Natural killer cell (primary cell): ENCODE measurements around the gene PLD2. TPM values are rescaled to one million over a fixed set of nuclear protein-coding genes. Genes with fewer than 3 reads are reported as not detected.
A peak's percentile ranks its signal among the peaks of the same experiment; 100 is the strongest.

Source experiments
- ATAC-seq, 3 donors: fragments of 150-1000 bp in 2 of 3; fragments of 200-7000 bp in 1 of 3; cut with Tn5 transposase; 1 replicate in 1 of 3; 2 replicates in 2 of 3; pipeline ENCODE4 v1.10.0; 2021; ENCODE audit warnings: mild to moderate bottlenecking in 2 of 3, moderate library complexity in 2 of 3
- DNase-seq, 2 donors: peaks; one replicate each; pipeline versions ENCODE4 v3.0.0 to v3.0.0-alpha.2; 2013 to 2021; ENCODE audit warnings: mixed read lengths in 1 of 2
- H3K27ac ChIP-seq: one replicate; pipeline ENCODE4 v1.5.1; 2013; ENCODE audit warnings: mild to moderate bottlenecking, low read length
- H3K27me3 ChIP-seq: one replicate; pipeline ENCODE4 v1.6.1; 2013; ENCODE audit warnings: low read length; ENCODE audit not compliant: control insufficient read depth, insufficient read depth
- H3K36me3 ChIP-seq: one replicate; pipeline ENCODE4 v1.6.1; 2013; ENCODE audit warnings: low read length; ENCODE audit not compliant: control insufficient read depth, insufficient read depth
- H3K4me1 ChIP-seq: one replicate; pipeline ENCODE4 v1.6.1; 2013; ENCODE audit warnings: low read length; ENCODE audit not compliant: control insufficient read depth, insufficient read depth
- H3K4me3 ChIP-seq: one replicate; pipeline ENCODE4 v1.5.1; 2013; ENCODE audit warnings: low read length
- H3K9me3 ChIP-seq: one replicate; pipeline ENCODE4 v1.6.1; 2013; ENCODE audit warnings: low read length; ENCODE audit not compliant: control insufficient read depth, insufficient read depth
- H3K27ac Mint-ChIP-seq, 2 donors: one replicate each; pipeline ENCODE4 v1.8.0; 2022; ENCODE audit warnings: mild to moderate bottlenecking in 2 of 2, mixed read lengths in 2 of 2, moderate library complexity in 1 of 2
- H3K27me3 Mint-ChIP-seq, 2 donors: one replicate each; pipeline ENCODE4 v1.8.0; 2022; ENCODE audit warnings: low read depth in 2 of 2, mixed read lengths in 2 of 2
- H3K36me3 Mint-ChIP-seq: one replicate; pipeline ENCODE4 v1.8.0; 2022; ENCODE audit warnings: mixed read lengths
- H3K4me1 Mint-ChIP-seq, 2 donors: one replicate each; pipeline ENCODE4 v1.8.0; 2022; ENCODE audit warnings: mixed read lengths in 2 of 2
- H3K4me3 Mint-ChIP-seq: one replicate; pipeline ENCODE4 v1.8.0; 2022; ENCODE audit warnings: mild to moderate bottlenecking, moderate library complexity, mixed read lengths
- H3K9me3 Mint-ChIP-seq, 2 donors: one replicate each; pipeline ENCODE4 v1.8.0; 2022; ENCODE audit warnings: mixed read lengths in 2 of 2
- CTCF ChIP-seq: fragments of 200-600 bp; IDR thresholded peaks from one replicate; pipeline ENCODE4 v1.8.0; 2022; ENCODE audit warnings: antibody characterized with exemption
- WGBS: methylation state at CpG from one replicate; pipeline ENCODE4 v1.1.7; 2013; ENCODE audit warnings: missing lambda C conversion rate; ENCODE audit not compliant: insufficient coverage; 5-methylcytosine and 5-hydroxymethylcytosine counted together
- intact Hi-C: fragments of 100-400 bp; cut with micrococcal nuclease; formaldehyde crosslinking; loops from one replicate; pipeline ENCODE4 v1.14.2; 2022
- total RNA-seq, 4 donors: library from RNA; stranded (reverse); fragments of 120-200 nt in 1 of 4; gene quantifications; one replicate each; pipeline versions ENCODE4 v1.2.3 to v1.2.4, GENCODE V29; 2013 to 2022

Gene PLD2
- total RNA-seq, 3 donors from 2014 or later (not counting 1 experiment from before 2014, with no cell fraction given): 20.8 to 22.7 (median 21.3) TPM

DNA sequence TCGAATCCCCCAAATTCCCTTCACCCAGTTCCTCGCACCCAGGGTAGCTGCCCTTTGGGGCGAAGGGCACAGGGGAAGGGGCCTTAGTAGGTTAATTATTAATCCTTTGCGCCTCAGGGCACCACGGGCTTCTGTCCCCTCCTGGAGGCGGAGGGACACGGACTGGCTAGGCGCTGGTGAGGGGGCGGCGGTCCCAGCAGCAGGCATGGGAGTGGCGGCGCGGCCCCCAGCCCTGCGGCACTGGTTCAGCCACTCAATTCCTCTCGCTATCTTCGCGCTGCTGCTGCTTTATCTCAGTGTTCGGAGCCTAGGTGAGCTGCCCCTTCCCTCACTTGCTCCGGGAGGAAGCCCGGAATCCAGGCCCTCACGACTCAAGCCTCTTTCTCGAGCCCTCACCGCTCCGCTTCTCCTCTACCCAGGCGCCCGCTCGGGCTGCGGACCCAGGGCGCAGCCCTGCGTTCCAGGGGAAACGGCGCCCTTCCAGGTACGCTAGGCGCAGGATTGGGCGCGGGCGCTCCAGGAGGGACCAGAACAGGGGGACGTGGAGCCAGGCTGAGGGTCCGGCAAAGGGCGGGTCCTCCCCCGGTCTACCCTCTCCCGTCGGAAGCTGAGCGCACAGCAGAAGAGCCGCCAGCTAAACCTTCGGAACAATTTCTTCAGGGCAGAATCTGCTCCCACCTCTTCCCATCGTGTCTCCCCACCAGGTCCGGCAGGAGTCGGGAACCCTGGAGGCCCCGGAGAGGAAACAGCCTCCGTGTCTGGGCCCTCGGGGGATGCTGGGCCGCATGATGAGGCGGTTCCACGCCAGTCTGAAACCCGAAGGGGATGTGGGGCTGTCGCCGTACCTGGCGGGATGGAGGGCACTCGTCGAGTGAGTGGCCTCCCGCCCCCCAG is 17.9 kb upstream of the PLD2 start, which contains the start of gene GLTPD2:
Gene GLTPD2 (plus strand): TSS at position 158 of the 894 bp plus-strand sequence. CDS start 48 bp downstream, at position 206.
- ATAC-seq (no peak), DNase-seq (no peak)
- Histone ChIP-seq H3K4me1 (peaks cover 35% of the 10 kb centered on the region), H3K27me3 (peaks cover 30% of the 10 kb centered on the region), H3K27ac (peak within 1 kb of the TSS; percentile 21), H3K9me3 (no peaks in the 10 kb centered on the region), H3K36me3 (no peaks in the 10 kb centered on the region), H3K4me3 (peak within 1 kb of the TSS; percentile 49)
- Mint-ChIP-seq H3K4me1 (peaks cover 13 to 16% of the 10 kb centered on the region in 2 donors), H3K27ac (peak within 1 kb of the TSS; percentile 85), H3K9me3 (no peaks in the 10 kb centered on the region), H3K4me3 (peak within 1 kb of the TSS; percentile 83), H3K27me3 (peaks cover 25% of the 10 kb centered on the region in 2 donors), H3K36me3 (no peaks in the 10 kb centered on the region)
- TF ChIP-seq CTCF: no peak
- 35% methylated on average over 61 of the region's 62 CpGs for WGBS
- intact Hi-C loops: no loop called here

- H3K27me3 ChIP-seq: peaks cover 26% of the 10 kb centered on the region
- H3K27ac ChIP-seq: peak overlapping the region; percentile 21
- H3K4me3 ChIP-seq: peak overlapping the region; percentile 49
- no peak for TF ChIP-seq CTCF
- no peak for DNase-seq
- no peaks in the 10 kb centered on the region for H3K9me3 ChIP-seq
- H3K4me1 ChIP-seq: peaks cover 35% of the 10 kb centered on the region
- intact Hi-C loops: no loop called here
- H3K36me3 ChIP-seq: no peaks in the 10 kb centered on the region
- Mint-ChIP-seq H3K27me3 (peaks cover 21% of the 10 kb centered on the region in 2 donors), H3K4me3 (peak overlapping the region; percentile 83), H3K27ac (peak overlapping the region; percentile 85), H3K4me1 (peaks cover 13 to 16% of the 10 kb centered on the region in 2 donors), H3K9me3 (no peaks in the 10 kb centered on the region), H3K36me3 (no peaks in the 10 kb centered on the region)
- ATAC-seq: peak in 2 of 3 donors; percentile 6 to 37
- under 1% methylated on average over 25 of the region's 25 CpGs for WGBS
Observed at GRCh38 chr17:4789701-4789950, 17.3 kb upstream of the PLD2 start.

DNA sequence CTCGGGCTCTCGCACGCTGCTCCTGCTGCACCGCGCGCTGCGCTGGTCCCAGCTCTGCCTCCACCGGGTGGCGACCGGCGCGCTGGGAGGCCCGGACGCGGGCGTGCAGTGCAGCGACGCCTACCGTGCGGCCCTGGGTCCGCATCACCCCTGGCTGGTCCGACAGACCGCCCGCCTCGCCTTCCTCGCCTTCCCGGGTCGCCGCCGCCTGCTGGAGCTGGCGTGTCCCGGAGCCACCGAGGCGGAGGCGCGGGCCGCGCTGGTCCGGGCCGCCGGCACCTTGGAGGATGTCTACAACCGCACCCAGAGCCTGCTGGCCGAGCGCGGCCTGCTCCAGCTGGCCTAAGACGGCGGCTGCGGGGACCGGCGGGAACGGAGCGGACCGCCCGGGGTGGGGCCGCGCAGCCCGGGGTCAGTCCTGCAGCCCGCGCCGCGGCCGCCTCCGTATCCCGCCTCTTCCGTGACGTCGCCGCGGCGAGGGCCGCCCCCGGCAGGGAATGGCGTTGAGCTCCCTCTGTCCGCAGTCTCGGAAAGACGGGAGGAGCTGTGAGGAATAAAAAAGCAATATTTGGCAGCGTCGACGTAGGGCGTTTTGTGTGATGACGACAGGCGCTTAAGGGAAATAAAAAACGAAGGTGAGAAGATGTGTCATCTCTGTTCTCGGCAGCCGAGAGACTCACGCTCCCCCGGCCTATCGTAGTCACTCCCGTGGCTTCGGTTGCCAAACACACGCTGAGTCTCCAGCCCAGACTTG is 16.8 kb upstream of the PLD2 start:
- H3K4me3 ChIP-seq: peak overlapping the region; percentile 59
- Mint-ChIP-seq H3K9me3 (no peaks in the 10 kb centered on the region), H3K27me3 (peaks cover 19 to 21% of the 10 kb centered on the region in 2 donors), H3K4me1 (peaks cover 13 to 16% of the 10 kb centered on the region in 2 donors), H3K27ac (peak overlapping the region; percentile 85), H3K4me3 (peak overlapping the region; percentile 93), H3K36me3 (no peaks in the 10 kb centered on the region)
- peak; percentile 84 for TF ChIP-seq CTCF
- H3K4me1 ChIP-seq: peaks cover 33% of the 10 kb centered on the region
- peak overlapping the region; percentile 79 for H3K27ac ChIP-seq
- no peaks in the 10 kb centered on the region for H3K36me3 ChIP-seq
- under 1% methylated on average over 91 of the region's 91 CpGs for WGBS
- peaks cover 24% of the 10 kb centered on the region for H3K27me3 ChIP-seq
- no peaks in the 10 kb centered on the region for H3K9me3 ChIP-seq
- intact Hi-C loops: loop anchor here (2.0 to 5.0 kb wide), 2 partner anchors 17 to 78 kb away; partner anchors contain the start of genes ARRB2 and PLD2
- peak; percentile 79 to 92 (median 82) for ATAC-seq
- DNase-seq: peak; percentile 78 to 90
